Fibroblast of skin of right biceps (primary cell): ENCODE data around the gene SLC25A42.
"Not testable (repeated sequence)": the region's sequence is repeated elsewhere in the genome, so short reads cannot be mapped to it uniquely, and the experiment has no call there.

Experiments used
- DNase-seq: peaks from one replicate; pipeline ENCODE4 v3.0.0-alpha.2; 2013

Gene SLC25A42

DNA sequence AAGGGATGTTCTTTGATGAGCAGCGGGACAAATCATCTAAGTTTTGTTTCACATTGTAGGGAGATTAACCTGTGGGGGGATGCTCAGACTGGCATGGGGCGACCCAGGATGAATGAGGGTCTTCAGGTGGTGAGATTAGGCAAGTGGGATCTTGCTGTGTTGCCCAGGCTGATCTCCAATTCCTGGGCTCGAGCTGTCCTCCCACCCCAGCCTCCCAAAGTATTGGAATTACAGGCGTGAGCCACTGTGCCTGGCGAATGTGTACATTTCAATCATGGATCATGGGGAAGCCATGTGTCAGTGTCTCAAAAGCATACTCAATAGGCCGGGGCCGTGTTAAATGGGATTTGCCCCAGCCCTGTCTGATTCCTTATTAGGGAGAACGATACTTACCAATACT lies 8.1 kb downstream of the SLC25A42 start:
- DNase-seq, result no peak

- DNase-seq, result no peak
Observed at GRCh38 chr19:19074196-19074882, 10.5 kb downstream of the SLC25A42 start.

DNA sequence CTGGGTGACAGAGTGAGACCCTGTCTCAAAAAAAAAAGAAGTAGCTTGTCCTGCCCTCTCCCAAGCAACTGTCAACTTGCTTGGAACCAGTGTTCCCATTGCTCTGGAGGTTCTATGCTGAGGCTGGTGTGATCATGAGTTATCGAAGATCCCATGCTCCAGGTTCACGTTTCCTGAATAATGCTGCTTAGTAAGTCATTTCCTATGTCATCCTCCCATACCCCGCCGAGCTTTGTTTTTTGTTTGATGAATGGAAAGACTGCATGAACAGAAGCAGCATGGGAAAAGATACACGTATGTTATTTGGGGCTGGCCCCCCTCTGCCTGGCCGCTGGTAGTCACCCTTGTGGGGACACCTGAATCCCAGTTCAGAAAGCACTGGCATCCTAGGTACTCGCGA lies 11.3 kb downstream of the SLC25A42 start:
- no peak for DNase-seq

DNA sequence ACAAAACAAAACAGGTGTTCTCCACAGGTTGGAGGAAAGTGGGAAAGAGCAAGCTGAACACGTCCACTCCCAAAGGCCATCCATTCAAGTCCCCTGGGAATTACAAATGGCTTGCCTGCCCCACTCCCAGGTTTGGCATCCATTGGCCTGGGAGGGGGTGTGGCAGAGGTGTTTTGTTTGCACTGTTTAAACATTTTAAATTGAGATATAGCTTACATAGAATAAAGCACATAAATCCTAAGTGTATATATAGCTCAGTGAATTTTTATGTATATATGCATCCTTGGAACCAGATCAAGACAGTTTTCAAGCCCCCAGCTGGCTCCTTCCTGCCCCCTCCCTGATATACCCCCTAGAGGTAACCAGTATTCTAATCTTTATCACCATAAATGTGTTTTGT lies 12.7 kb downstream of the SLC25A42 start:
- DNase-seq, result no peak

DNA sequence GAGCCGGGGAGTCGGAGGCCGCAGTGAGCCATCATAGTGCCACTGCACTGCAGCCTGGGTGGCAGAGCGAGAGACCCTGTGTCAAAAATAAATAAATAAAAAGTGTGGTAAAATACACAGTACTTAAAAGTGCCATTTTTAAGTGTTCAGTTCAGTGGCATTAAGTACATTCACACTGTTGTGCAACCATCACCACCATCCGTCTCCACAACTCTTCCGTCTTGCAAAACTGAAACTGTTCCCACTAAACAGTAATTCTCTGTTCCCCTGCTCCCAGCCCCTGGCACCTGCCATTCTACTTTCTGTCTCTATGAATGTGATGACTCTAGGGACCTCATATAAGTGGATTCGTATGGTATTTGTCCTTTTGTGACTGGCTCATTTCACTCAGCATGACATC lies 13.3 kb downstream of the SLC25A42 start:
- DNase-seq, result no peak

- DNase-seq, result no peak
Observed at GRCh38 chr19:19078801-19079200, 15.0 kb downstream of the SLC25A42 start.

DNA sequence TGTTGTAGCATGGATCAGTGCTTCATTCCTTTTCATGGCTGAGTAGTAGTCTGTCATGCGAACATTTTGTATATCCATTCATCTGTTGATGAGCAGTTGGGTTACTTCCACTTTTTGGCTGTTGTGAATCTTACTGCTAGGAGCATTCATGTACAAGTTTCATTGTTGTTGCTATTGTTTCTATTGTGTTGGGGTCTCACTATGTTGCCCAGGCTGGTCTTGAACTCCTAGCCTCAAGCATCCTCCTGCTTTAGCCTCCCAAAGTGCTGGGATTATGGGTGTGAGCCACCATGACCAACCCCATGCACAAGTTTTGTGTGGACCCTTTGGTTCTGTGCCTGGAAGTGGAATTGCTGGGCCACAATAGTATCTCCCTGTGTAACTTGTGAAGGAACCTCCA lies 15.8 kb downstream of the SLC25A42 start:
- DNase-seq, result no peak

DNA sequence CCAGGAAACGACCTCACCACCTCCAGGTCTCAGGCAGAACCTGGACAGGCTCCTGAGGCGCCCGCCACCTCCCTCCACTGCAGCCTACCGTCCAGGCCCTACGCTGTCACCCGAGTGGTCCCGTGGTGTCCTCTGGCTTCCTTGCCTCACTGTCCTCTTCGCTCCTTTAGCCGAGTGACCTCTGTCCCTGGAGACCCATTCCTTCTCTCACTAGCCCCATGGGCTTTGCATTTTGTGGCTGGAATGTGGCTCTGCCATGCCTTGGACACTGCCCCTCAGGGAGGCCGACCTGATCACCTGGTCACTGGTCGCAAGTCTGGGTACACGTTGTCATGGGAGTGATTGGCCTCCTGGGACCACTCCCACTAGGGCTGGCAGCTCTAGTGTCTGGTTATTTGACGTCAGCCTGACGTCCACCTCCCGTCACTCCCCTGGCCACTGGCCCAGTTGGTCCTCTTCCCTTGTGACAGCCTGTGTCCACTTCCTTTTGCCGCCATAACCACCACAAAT lies 17.9 kb downstream of the SLC25A42 start:
- no peak for DNase-seq

GRCh38 chr19:19083413-19084178 lies 19.8 kb downstream of the SLC25A42 start:
- DNase-seq, result no peak

GRCh38 chr19:19087676-19088075 lies 23.9 kb downstream of the SLC25A42 start:
- no peak for DNase-seq

- no peak for DNase-seq
Observed at GRCh38 chr19:19094513-19094912, 30.7 kb downstream of the SLC25A42 start.

GRCh38 chr19:19095691-19096090 lies 31.9 kb downstream of the SLC25A42 start:
- no peak for DNase-seq

DNA sequence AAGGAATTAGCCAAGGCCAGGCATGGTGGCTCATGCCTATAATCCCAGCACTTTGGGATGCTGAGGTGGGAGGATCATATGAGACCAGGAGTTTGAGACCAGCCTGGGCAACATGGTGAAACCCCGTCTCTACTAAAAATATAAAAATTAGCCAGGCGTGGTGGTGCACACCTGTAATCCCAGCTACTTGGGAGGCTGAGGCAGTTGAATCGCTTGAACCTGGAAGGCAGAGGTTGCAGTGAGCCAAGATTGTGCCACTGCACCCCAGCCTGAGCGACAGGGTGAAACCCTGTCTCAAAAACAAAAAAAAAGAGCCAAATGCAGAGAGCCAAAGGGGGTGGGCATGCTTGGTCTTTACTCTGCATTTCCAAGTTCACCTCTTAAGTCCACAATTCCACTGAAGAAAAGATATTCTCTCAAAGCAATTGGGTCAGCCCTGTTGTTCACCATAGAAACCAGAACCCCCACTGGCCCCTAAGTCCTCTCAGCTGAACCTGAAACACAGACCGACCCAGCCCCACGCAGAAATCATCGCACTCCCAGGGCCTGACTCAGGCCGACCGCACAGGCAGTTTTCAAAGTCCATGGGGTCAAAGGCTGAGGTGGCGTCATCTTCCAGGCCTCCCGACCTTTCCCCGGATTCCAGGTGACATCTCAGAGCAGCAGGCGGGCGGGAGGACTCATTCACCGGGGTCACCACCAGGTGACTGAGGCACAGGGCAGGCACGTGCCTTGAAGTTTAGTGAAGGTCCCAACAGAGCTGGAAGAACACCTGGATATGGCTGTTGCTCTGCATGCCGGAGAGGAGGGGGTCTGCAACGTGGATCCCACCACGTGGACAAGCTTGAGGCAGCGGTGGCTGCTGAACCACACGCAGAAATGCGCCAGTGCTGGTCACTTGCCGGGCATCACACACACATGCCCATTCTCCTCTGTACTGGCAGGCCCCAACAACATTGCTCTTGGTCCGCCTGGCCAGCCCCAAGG lies 33.1 kb downstream of the SLC25A42 start:
- no peak for DNase-seq

GRCh38 chr19:19098084-19098702 lies 34.4 kb downstream of the SLC25A42 start:
- no peak for DNase-seq

GRCh38 chr19:19098703-19099632 lies 35.2 kb downstream of the SLC25A42 start:
- no peak for DNase-seq

- DNase-seq, result no peak
Observed at GRCh38 chr19:19101540-19101939, 37.7 kb downstream of the SLC25A42 start.

DNA sequence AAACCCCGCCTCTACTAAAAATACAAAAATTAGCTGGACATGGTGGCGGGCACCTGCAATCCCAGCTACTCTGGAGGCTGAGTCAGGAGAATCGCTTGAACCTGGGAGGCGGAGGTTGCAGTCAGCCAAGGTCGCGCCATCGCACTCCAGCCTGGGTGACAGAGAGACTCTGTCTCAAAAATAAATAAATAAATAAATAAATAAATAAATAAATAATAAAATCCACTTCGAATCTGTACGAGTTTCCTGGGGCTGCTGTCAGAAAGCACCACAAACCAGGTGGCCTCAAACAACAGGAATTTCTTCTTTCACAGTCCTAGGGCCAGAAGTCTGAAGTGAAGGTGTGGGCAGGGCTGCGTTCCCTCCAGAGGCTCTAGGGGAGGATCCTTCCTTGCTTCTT lies 38.8 kb downstream of the SLC25A42 start:
- not testable (repeated sequence) for DNase-seq

DNA sequence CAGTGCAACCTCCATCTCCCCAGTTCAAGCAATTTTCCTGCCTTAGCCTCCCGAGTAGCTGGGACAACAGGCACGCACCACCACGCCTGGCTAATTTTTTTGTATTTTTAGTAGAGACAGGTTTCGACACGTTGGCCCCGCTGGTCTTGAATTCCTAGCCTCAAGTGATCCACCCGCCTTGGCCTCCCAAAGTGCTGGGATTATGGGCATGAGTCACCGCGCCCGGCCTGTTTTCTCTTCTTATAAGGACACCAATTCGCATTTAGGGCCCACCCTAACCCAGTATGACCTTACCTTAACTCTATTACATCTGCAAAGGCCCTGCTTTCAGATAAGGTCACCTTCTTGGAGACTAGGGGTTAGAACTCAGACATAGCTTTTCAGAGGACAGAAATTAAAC lies 39.4 kb downstream of the SLC25A42 start:
- DNase-seq, result no peak

- DNase-seq, result peak; percentile 71
Observed at GRCh38 chr19:19105365-19106055, 41.7 kb downstream of the SLC25A42 start.

- peak; percentile 29 for DNase-seq
Observed at GRCh38 chr19:19106056-19106551, 42.3 kb downstream of the SLC25A42 start.

- not testable (repeated sequence) for DNase-seq
Observed at GRCh38 chr19:19106938-19107337, 43.1 kb downstream of the SLC25A42 start.
